ENCODE data around the gene SLC25A17.

Gene SLC25A17

GRCh38 chr22:40862013-40862412 is 42.9 kb upstream of the SLC25A17 start, which contains the start of gene DNAJB7:
Gene DNAJB7 (minus strand): TSS chr22:40862113. CDS start chr22:40861994, 119 bp downstream.
- DNase-seq (ENCODE audit: low spot score): no peak
- no CpG with 5 or more reads among the region's 3 CpGs for WGBS, 2 donors (ENCODE audit: extremely low coverage in 2 of 2, insufficient read length in 2 of 2, insufficient replicate concordance in 1 of 2)
- no peak within 1 kb of the TSS for H2AFZ ChIP-seq (ENCODE audit: low read length)

GRCh38 chr22:40857309-40857855 is 38.2 kb upstream of the SLC25A17 start:
- Histone ChIP-seq H2BK5ac (ENCODE audit: low read length) (peak overlapping the region; percentile 91), H3K4me2 (ENCODE audit: insufficient read depth, low read length, poor library complexity, severe bottlenecking) (peak overlapping the region; percentile 58), H2BK15ac (ENCODE audit: low read length) (peak overlapping the region; percentile 91), H3K9me3 (replicated peaks in 1 of 2; ENCODE audit: control insufficient read depth in 2 of 2, insufficient read depth in 1 of 2, low read depth in 1 of 2, low read length in 2 of 2) (no peaks in the 10 kb centered on the region), H2AK5ac (ENCODE audit: low read depth, low read length) (peak overlapping the region; percentile 64), H4K8ac (ENCODE audit: low read depth, low read length) (no peak overlapping the region), H3K14ac (ENCODE audit: low read length) (peak overlapping the region; percentile 76), H2BK12ac (ENCODE audit: low read length) (no peak overlapping the region), H3K23ac (ENCODE audit: low read depth, low read length, poor library complexity) (peak overlapping the region; percentile 75), H2AFZ (ENCODE audit: low read length) (peak overlapping the region; percentile 91), H3K27ac (replicated peaks; ENCODE audit: low read length) (peak overlapping the region; percentile 96), H3K18ac (ENCODE audit: low read length) (peak overlapping the region; percentile 95), H4K91ac (ENCODE audit: low read depth, low read length, poor library complexity) (no peak overlapping the region), H3K36me3 (replicated peaks in 1 of 2; ENCODE audit: control insufficient read depth in 2 of 2, insufficient read depth in 2 of 2, low read length in 2 of 2) (peaks cover 4 to 49% of the 10 kb centered on the region in 2 donors), H3K79me1 (ENCODE audit: low read depth, low read length) (peaks cover 7% of the 10 kb centered on the region), H3K9ac (ENCODE audit: low read depth, low read length, poor library complexity) (peak overlapping the region; percentile 93), H3K4me3 (ENCODE audit: low read length in 2 of 2) (peak overlapping the region; percentile 79 to 92), H3K4me1 (ENCODE audit: control insufficient read depth in 2 of 2, insufficient read depth in 1 of 2, low read depth in 1 of 2, low read length in 2 of 2) (peaks cover 4 to 19% of the 10 kb centered on the region in 2 donors), H2BK120ac (ENCODE audit: low read depth, low read length) (no peak overlapping the region), H3K27me3 (ENCODE audit: control insufficient read depth in 3 of 3, insufficient read depth in 3 of 3, low read depth in 1 of 3, low read length in 3 of 3) (no peaks in the 10 kb centered on the region), H3K4ac (ENCODE audit: low read length) (peak overlapping the region; percentile 41)
- DNase-seq (ENCODE audit: low spot score): no peak
- WGBS, 2 donors (ENCODE audit: extremely low coverage in 2 of 2, insufficient read length in 2 of 2, insufficient replicate concordance in 1 of 2): no CpG with 5 or more reads among the region's 18 CpGs

More at GRCh38 chr22:40862013-40862412, 42.9 kb upstream of the SLC25A17 start, which contains the start of gene DNAJB7:
- Histone ChIP-seq H2BK15ac (ENCODE audit: low read length) (no peak within 1 kb of the TSS), H2AK5ac (ENCODE audit: low read depth, low read length) (no peak within 1 kb of the TSS), H3K27me3 (ENCODE audit: control insufficient read depth in 3 of 3, insufficient read depth in 3 of 3, low read depth in 1 of 3, low read length in 3 of 3) (no peaks in the 10 kb centered on the region), H2BK5ac (ENCODE audit: low read length) (no peak within 1 kb of the TSS), H3K9me3 (replicated peaks in 1 of 2; ENCODE audit: control insufficient read depth in 2 of 2, insufficient read depth in 1 of 2, low read depth in 1 of 2, low read length in 2 of 2) (no peaks in the 10 kb centered on the region), H4K8ac (ENCODE audit: low read depth, low read length) (no peak within 1 kb of the TSS), H3K79me1 (ENCODE audit: low read depth, low read length) (peaks cover 5% of the 10 kb centered on the region), H3K23ac (ENCODE audit: low read depth, low read length, poor library complexity) (no peak within 1 kb of the TSS), H3K36me3 (replicated peaks in 1 of 2; ENCODE audit: control insufficient read depth in 2 of 2, insufficient read depth in 2 of 2, low read length in 2 of 2) (peaks cover 4 to 34% of the 10 kb centered on the region in 2 donors), H3K4me2 (ENCODE audit: insufficient read depth, low read length, poor library complexity, severe bottlenecking) (no peak within 1 kb of the TSS), H3K4me1 (ENCODE audit: control insufficient read depth in 2 of 2, insufficient read depth in 1 of 2, low read depth in 1 of 2, low read length in 2 of 2) (peaks cover 2% of the 10 kb centered on the region in 2 donors), H3K4me3 (ENCODE audit: low read length in 2 of 2) (no peak within 1 kb of the TSS), H3K9ac (ENCODE audit: low read depth, low read length, poor library complexity) (no peak within 1 kb of the TSS), H2BK120ac (ENCODE audit: low read depth, low read length) (no peak within 1 kb of the TSS), H3K18ac (ENCODE audit: low read length) (no peak within 1 kb of the TSS), H2BK12ac (ENCODE audit: low read length) (no peak within 1 kb of the TSS), H3K4ac (ENCODE audit: low read length) (no peak within 1 kb of the TSS), H3K27ac (replicated peaks; ENCODE audit: low read length) (no peak within 1 kb of the TSS), H3K14ac (ENCODE audit: low read length) (no peak within 1 kb of the TSS), H4K91ac (ENCODE audit: low read depth, low read length, poor library complexity) (no peak within 1 kb of the TSS)

GRCh38 chr22:40856513-40857308 is 37.6 kb upstream of the SLC25A17 start, which contains the start of the genes ST13 and XPNPEP3:
Gene ST13 (minus strand): TSS chr22:40856639. CDS start chr22:40856540, 99 bp downstream.
Gene XPNPEP3 (plus strand): TSS chr22:40857148. CDS start chr22:40857182, 34 bp downstream.
- peaks cover 7% of the 10 kb centered on the region for H3K79me1 ChIP-seq (ENCODE audit: low read depth, low read length)
- peak within 1 kb of the TSS; percentile 91 for H3K4ac ChIP-seq (ENCODE audit: low read length)
- peak within 1 kb of the TSS; percentile 76 for H3K4me2 ChIP-seq (ENCODE audit: insufficient read depth, low read length, poor library complexity, severe bottlenecking)
- peak within 1 kb of the TSS; percentile 97 for H3K18ac ChIP-seq (ENCODE audit: low read length)
- peak within 1 kb of the TSS; percentile 79 to 92 for H3K4me3 ChIP-seq (ENCODE audit: low read length in 2 of 2)
- H3K14ac ChIP-seq (ENCODE audit: low read length): peak within 1 kb of the TSS; percentile 76
- H2AK5ac ChIP-seq (ENCODE audit: low read depth, low read length): peak within 1 kb of the TSS; percentile 64
- H3K27me3 ChIP-seq (ENCODE audit: control insufficient read depth in 3 of 3, insufficient read depth in 3 of 3, low read depth in 1 of 3, low read length in 3 of 3): no peaks in the 10 kb centered on the region
- peaks cover 4 to 19% of the 10 kb centered on the region in 2 donors for H3K4me1 ChIP-seq (ENCODE audit: control insufficient read depth in 2 of 2, insufficient read depth in 1 of 2, low read depth in 1 of 2, low read length in 2 of 2)
- peaks cover 0 to 49% of the 10 kb centered on the region in 2 donors for H3K36me3 ChIP-seq (replicated peaks in 1 of 2; ENCODE audit: control insufficient read depth in 2 of 2, insufficient read depth in 2 of 2, low read length in 2 of 2)
- H2BK5ac ChIP-seq (ENCODE audit: low read length): peak within 1 kb of the TSS; percentile 91
- no peak within 1 kb of the TSS for H4K91ac ChIP-seq (ENCODE audit: low read depth, low read length, poor library complexity)
- no CpG with 5 or more reads among the region's 63 CpGs for WGBS, 2 donors (ENCODE audit: extremely low coverage in 2 of 2, insufficient read length in 2 of 2, insufficient replicate concordance in 1 of 2)
- peak within 1 kb of the TSS; percentile 91 for H2AFZ ChIP-seq (ENCODE audit: low read length)
- peak; percentile 97 for DNase-seq (ENCODE audit: low spot score)
- H4K8ac ChIP-seq (ENCODE audit: low read depth, low read length): no peak within 1 kb of the TSS
- peak within 1 kb of the TSS; percentile 75 for H3K23ac ChIP-seq (ENCODE audit: low read depth, low read length, poor library complexity)
- H3K9ac ChIP-seq (ENCODE audit: low read depth, low read length, poor library complexity): peak within 1 kb of the TSS; percentile 96
- H2BK15ac ChIP-seq (ENCODE audit: low read length): peak within 1 kb of the TSS; percentile 91
- H3K9me3 ChIP-seq (replicated peaks in 1 of 2; ENCODE audit: control insufficient read depth in 2 of 2, insufficient read depth in 1 of 2, low read depth in 1 of 2, low read length in 2 of 2): no peaks in the 10 kb centered on the region
- peak within 1 kb of the TSS; percentile 18 for H2BK12ac ChIP-seq (ENCODE audit: low read length)
- H3K27ac ChIP-seq (replicated peaks; ENCODE audit: low read length): peak within 1 kb of the TSS; percentile 96
- H2BK120ac ChIP-seq (ENCODE audit: low read depth, low read length): peak within 1 kb of the TSS; percentile 85

All from neuronal stem cell (in vitro differentiated cells).